Neural cell (in vitro differentiated cells): ENCODE measurements around the gene HELT.

Experiments used
- EP300 ChIP-seq: fragments of 450-650 bp; conservative IDR thresholded peaks from 2 replicates; pipeline ENCODE4 v1.6.1; 2014; ENCODE audit warnings: antibody characterized with exemption, mild to moderate bottlenecking, moderate library complexity; ENCODE audit not compliant: poor library complexity, severe bottlenecking
- POLR2AphosphoS5 ChIP-seq: IDR thresholded peaks from 2 replicates; pipeline ENCODE4 v1.6.1; 2012
- SMC3 ChIP-seq: fragments of 450-650 bp; conservative IDR thresholded peaks from 2 replicates; pipeline ENCODE4 v1.6.1; 2014; ENCODE audit warnings: antibody characterized with exemption, mild to moderate bottlenecking, moderate library complexity; ENCODE audit not compliant: poor library complexity
- TAF1 ChIP-seq: IDR thresholded peaks from 2 replicates; pipeline ENCODE4 v1.6.1; 2012; ENCODE audit warnings: low read depth
- TF ChIP-seq, protein P1 (sequence below): fragments of 450-650 bp; IDR thresholded peaks from 2 replicates; pipeline ENCODE4 v1.5.1; 2014; ENCODE audit warnings: antibody characterized with exemption, mild to moderate bottlenecking, moderate library complexity; ENCODE audit not compliant: poor library complexity, severe bottlenecking
- TF ChIP-seq, protein P2 (sequence below): IDR thresholded peaks from 2 replicates; pipeline ENCODE4 v1.6.1; 2012; ENCODE audit warnings: borderline replicate concordance

- TF ChIP-seq, protein P1, sequence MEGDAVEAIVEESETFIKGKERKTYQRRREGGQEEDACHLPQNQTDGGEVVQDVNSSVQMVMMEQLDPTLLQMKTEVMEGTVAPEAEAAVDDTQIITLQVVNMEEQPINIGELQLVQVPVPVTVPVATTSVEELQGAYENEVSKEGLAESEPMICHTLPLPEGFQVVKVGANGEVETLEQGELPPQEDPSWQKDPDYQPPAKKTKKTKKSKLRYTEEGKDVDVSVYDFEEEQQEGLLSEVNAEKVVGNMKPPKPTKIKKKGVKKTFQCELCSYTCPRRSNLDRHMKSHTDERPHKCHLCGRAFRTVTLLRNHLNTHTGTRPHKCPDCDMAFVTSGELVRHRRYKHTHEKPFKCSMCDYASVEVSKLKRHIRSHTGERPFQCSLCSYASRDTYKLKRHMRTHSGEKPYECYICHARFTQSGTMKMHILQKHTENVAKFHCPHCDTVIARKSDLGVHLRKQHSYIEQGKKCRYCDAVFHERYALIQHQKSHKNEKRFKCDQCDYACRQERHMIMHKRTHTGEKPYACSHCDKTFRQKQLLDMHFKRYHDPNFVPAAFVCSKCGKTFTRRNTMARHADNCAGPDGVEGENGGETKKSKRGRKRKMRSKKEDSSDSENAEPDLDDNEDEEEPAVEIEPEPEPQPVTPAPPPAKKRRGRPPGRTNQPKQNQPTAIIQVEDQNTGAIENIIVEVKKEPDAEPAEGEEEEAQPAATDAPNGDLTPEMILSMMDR, result peak; percentile 67
- peak; percentile 65 for TF ChIP-seq SMC3
- TF ChIP-seq POLR2AphosphoS5, result no peak
- TF ChIP-seq TAF1, result no peak
- TF ChIP-seq EP300, result no peak
- TF ChIP-seq, protein P2, sequence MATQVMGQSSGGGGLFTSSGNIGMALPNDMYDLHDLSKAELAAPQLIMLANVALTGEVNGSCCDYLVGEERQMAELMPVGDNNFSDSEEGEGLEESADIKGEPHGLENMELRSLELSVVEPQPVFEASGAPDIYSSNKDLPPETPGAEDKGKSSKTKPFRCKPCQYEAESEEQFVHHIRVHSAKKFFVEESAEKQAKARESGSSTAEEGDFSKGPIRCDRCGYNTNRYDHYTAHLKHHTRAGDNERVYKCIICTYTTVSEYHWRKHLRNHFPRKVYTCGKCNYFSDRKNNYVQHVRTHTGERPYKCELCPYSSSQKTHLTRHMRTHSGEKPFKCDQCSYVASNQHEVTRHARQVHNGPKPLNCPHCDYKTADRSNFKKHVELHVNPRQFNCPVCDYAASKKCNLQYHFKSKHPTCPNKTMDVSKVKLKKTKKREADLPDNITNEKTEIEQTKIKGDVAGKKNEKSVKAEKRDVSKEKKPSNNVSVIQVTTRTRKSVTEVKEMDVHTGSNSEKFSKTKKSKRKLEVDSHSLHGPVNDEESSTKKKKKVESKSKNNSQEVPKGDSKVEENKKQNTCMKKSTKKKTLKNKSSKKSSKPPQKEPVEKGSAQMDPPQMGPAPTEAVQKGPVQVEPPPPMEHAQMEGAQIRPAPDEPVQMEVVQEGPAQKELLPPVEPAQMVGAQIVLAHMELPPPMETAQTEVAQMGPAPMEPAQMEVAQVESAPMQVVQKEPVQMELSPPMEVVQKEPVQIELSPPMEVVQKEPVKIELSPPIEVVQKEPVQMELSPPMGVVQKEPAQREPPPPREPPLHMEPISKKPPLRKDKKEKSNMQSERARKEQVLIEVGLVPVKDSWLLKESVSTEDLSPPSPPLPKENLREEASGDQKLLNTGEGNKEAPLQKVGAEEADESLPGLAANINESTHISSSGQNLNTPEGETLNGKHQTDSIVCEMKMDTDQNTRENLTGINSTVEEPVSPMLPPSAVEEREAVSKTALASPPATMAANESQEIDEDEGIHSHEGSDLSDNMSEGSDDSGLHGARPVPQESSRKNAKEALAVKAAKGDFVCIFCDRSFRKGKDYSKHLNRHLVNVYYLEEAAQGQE, result no peak
These were observed 21.4 kb downstream of the HELT start for GRCh38 chr4:185039508-185040273.
